ENCODE measurements around the gene CACNA1D. TPM values are rescaled to one million over a fixed set of nuclear protein-coding genes. Genes with fewer than 3 reads are reported as not detected.
"Not testable (repeated sequence)": the region's sequence is repeated elsewhere in the genome, so short reads cannot be mapped to it uniquely, and the experiment has no call there.

Gene CACNA1D
- total RNA-seq, 1 experiment from 2014 or later = not detected

GRCh38 chr3:53570709-53571108 lies 76.3 kb downstream of the CACNA1D start:
- TF ChIP-seq EZH2 (IDR thresholded peaks at IDR 0.05; ENCODE audit: borderline replicate concordance, low read depth, low read length, poor library complexity, severe bottlenecking) (no peak), CTCF (conservative IDR thresholded peaks at IDR 0.05; ENCODE audit: low read depth, low read length) (no peak)
- DNase-seq (ENCODE audit: low spot score) = no peak
- Histone ChIP-seq H3K27ac (ENCODE audit: low read depth, low read length, poor library complexity, severe bottlenecking) (no peak overlapping the region), H3K36me3 (ENCODE audit: insufficient read depth, low read length, poor library complexity, severe bottlenecking) (no peaks in the 10 kb centered on the region), H3K27me3 (replicated peaks; ENCODE audit: insufficient read depth, low read depth, low read length, poor library complexity) (no peaks in the 10 kb centered on the region), H3K4me1 (ENCODE audit: insufficient read depth, low read length, poor library complexity, severe bottlenecking) (no peaks in the 10 kb centered on the region), H3K9me3 (ENCODE audit: low read depth, low read length, poor library complexity, severe bottlenecking) (no peaks in the 10 kb centered on the region), H3K4me3 (ENCODE audit: low read depth, low read length, poor library complexity, severe bottlenecking) (no peak overlapping the region)
- POLR2A ChIA-PET (ENCODE audit: low non-redundant PET) = no interaction called here
- CTCF ChIA-PET = no interaction called here
- intact Hi-C loops (cut with micrococcal nuclease; ENCODE audit: unreplicated experiment) = no loop called here
- BruUV-seq (replicated peaks) = no TSS peak

- POLR2A ChIA-PET (ENCODE audit: low non-redundant PET) = no interaction called here
- no TSS peak for BruUV-seq (replicated peaks)
- intact Hi-C loops (cut with micrococcal nuclease; ENCODE audit: unreplicated experiment) = no loop called here
- Histone ChIP-seq H3K27me3 (replicated peaks; ENCODE audit: insufficient read depth, low read depth, low read length, poor library complexity) (no peaks in the 10 kb centered on the region), H3K4me3 (ENCODE audit: low read depth, low read length, poor library complexity, severe bottlenecking) (no peak overlapping the region), H3K9me3 (ENCODE audit: low read depth, low read length, poor library complexity, severe bottlenecking) (no peaks in the 10 kb centered on the region), H3K4me1 (ENCODE audit: insufficient read depth, low read length, poor library complexity, severe bottlenecking) (no peaks in the 10 kb centered on the region), H3K27ac (ENCODE audit: low read depth, low read length, poor library complexity, severe bottlenecking) (no peak overlapping the region), H3K36me3 (ENCODE audit: insufficient read depth, low read length, poor library complexity, severe bottlenecking) (no peaks in the 10 kb centered on the region)
- CTCF ChIA-PET = no interaction called here
- TF ChIP-seq EZH2 (IDR thresholded peaks at IDR 0.05; ENCODE audit: borderline replicate concordance, low read depth, low read length, poor library complexity, severe bottlenecking) = no peak
- DNase-seq (ENCODE audit: low spot score) = no peak
Observed at GRCh38 chr3:53571264-53571663, 76.9 kb downstream of the CACNA1D start.

- DNase-seq (ENCODE audit: low spot score); H3K36me3 ChIP-seq (ENCODE audit: insufficient read depth, low read length, poor library complexity, severe bottlenecking); BruUV-seq (replicated peaks); CTCF ChIA-PET; H3K4me1 ChIP-seq (ENCODE audit: insufficient read depth, low read length, poor library complexity, severe bottlenecking); H3K4me3 ChIP-seq (ENCODE audit: low read depth, low read length, poor library complexity, severe bottlenecking); intact Hi-C loops (cut with micrococcal nuclease; ENCODE audit: unreplicated experiment); H3K27ac ChIP-seq (ENCODE audit: low read depth, low read length, poor library complexity, severe bottlenecking); H3K27me3 ChIP-seq (replicated peaks; ENCODE audit: insufficient read depth, low read depth, low read length, poor library complexity); POLR2A ChIA-PET (ENCODE audit: low non-redundant PET); H3K9me3 ChIP-seq (ENCODE audit: low read depth, low read length, poor library complexity, severe bottlenecking): not testable (repeated sequence)
Observed at GRCh38 chr3:53572184-53572583, 77.8 kb downstream of the CACNA1D start.

GRCh38 chr3:53577506-53577905 lies 83.1 kb downstream of the CACNA1D start:
- Histone ChIP-seq H3K4me1 (ENCODE audit: insufficient read depth, low read length, poor library complexity, severe bottlenecking) (no peaks in the 10 kb centered on the region), H3K9me3 (ENCODE audit: low read depth, low read length, poor library complexity, severe bottlenecking) (no peaks in the 10 kb centered on the region), H3K36me3 (ENCODE audit: insufficient read depth, low read length, poor library complexity, severe bottlenecking) (no peaks in the 10 kb centered on the region), H3K27me3 (replicated peaks; ENCODE audit: insufficient read depth, low read depth, low read length, poor library complexity) (no peaks in the 10 kb centered on the region), H3K27ac (ENCODE audit: low read depth, low read length, poor library complexity, severe bottlenecking) (no peak overlapping the region), H3K4me3 (ENCODE audit: low read depth, low read length, poor library complexity, severe bottlenecking) (no peak overlapping the region)
- POLR2A ChIA-PET (ENCODE audit: low non-redundant PET) = no interaction called here
- intact Hi-C loops (cut with micrococcal nuclease; ENCODE audit: unreplicated experiment) = no loop called here
- no TSS peak for BruUV-seq (replicated peaks)
- CTCF ChIA-PET = no interaction called here
- DNase-seq (ENCODE audit: low spot score) = no peak
- no peak for TF ChIP-seq EZH2 (IDR thresholded peaks at IDR 0.05; ENCODE audit: borderline replicate concordance, low read depth, low read length, poor library complexity, severe bottlenecking)
- TF ChIP-seq CTCF (conservative IDR thresholded peaks at IDR 0.05; ENCODE audit: low read depth, low read length) = no peak

Data from A673 (cell line).